Measurements from ENCODE around the gene TRPM5. TPM values are rescaled to one million over a fixed set of nuclear protein-coding genes. Genes with fewer than 3 reads are reported as not detected.

Gene TRPM5
- total and polyA plus RNA-seq, 9 of the 15 experiments (the other 6 are each of a cell fraction or from before 2014, with no cell fraction given) = not detected

- ChIA-PET CTCF (ENCODE audit: low intra/inter-chr PET ratio) (no interaction called here), POLR2A (no interaction called here)
- FAIRE-seq = no peak
- Histone ChIP-seq H3K79me2 (ENCODE audit: control insufficient read depth, insufficient read depth, low read length) (no peaks in the 10 kb centered on the region), H3K9me3 (replicated peaks; ENCODE audit: control insufficient read depth, insufficient read depth, low read depth, low read length) (peaks cover 6% of the 10 kb centered on the region; the same call in 1 of the 2 replicates), H3K27ac (ENCODE audit: extremely low read depth, low read depth, low read length) (no peak overlapping the region), H3K4me3 (no peak overlapping the region), H2AFZ (ENCODE audit: low read depth, low read length) (no peak overlapping the region), H3K27me3 (ENCODE audit: control insufficient read depth in 2 of 2, insufficient read depth in 2 of 2, low read length in 2 of 2) (peaks cover 2 to 53% of the 10 kb centered on the region in 2 experiments; a peak in 4 of 5 replicates), H3K9me1 (ENCODE audit: control insufficient read depth, insufficient read depth, low read length) (peaks cover 2% of the 10 kb centered on the region), H4K20me1 (replicated peaks; ENCODE audit: control insufficient read depth, insufficient read depth, low read length) (peaks cover 4% of the 10 kb centered on the region; the same call in 1 of the 2 replicates), H3K36me3 (ENCODE audit: control insufficient read depth, insufficient read depth, low read length) (no peaks in the 10 kb centered on the region), H3K4me2 (ENCODE audit: insufficient read depth, low read length) (no peak overlapping the region), H3K4me1 (replicated peaks in 1 of 2; ENCODE audit: control insufficient read depth in 2 of 2, insufficient read depth in 2 of 2, low read length in 2 of 2) (peaks cover 0 to 3% of the 10 kb centered on the region in 2 experiments; a peak in 1 of 5 replicates), H3K9ac (ENCODE audit: insufficient read depth in 1 of 2, low read depth in 2 of 2, low read length in 2 of 2) (no peak overlapping the region)
- no peak for DNase-seq (ENCODE audit: extremely low read depth in 1 of 4, low spot score in 3 of 4)
- WGBS (ENCODE audit: insufficient coverage, low coverage, missing lambda C conversion rate) = 12% methylated on average over 22 of the region's 22 CpGs
- in situ Hi-C loops (cut with MboI) (no loop called here), intact Hi-C loops (cut with micrococcal nuclease) (no loop called here)
- TF ChIP-seq CTCF (IDR thresholded peaks at IDR 0.05 in 2 of 3, conservative IDR thresholded peaks at IDR 0.05 in 1 of 3; ENCODE audit: insufficient read depth in 2 of 3, low read depth in 1 of 3, low read length in 3 of 3) = no peak
- no peak for TF ChIP-seq COPS2 (conservative IDR thresholded peaks at IDR 0.05)
- no peak for TF ChIP-seq PURB (CRISPR knock-in tag; IDR thresholded peaks at IDR 0.05; ENCODE audit: low read depth)
- TF ChIP-seq ZNF551 (CRISPR knock-in tag; IDR thresholded peaks at IDR 0.05) = no peak
- TF ChIP-seq ZNF717 (CRISPR knock-in tag; IDR thresholded peaks at IDR 0.05) = no peak
- no peak for TF ChIP-seq ZNF655 (CRISPR knock-in tag; IDR thresholded peaks at IDR 0.05)
- TF ChIP-seq ARID3A (IDR thresholded peaks at IDR 0.05; ENCODE audit: borderline replicate concordance, low read depth, low read length) = no peak
- no peak for TF ChIP-seq HNRNPUL1 (IDR thresholded peaks at IDR 0.05; ENCODE audit: low read length)
- no peak for TF ChIP-seq SMAD2 (IDR thresholded peaks at IDR 0.05; ENCODE audit: low read depth, low read length)
- no TSS peak for BruUV-seq (replicated peaks)
- no peak for ATAC-seq
These were observed 11.0 kb downstream of the TRPM5 start for GRCh38 chr11:2433106-2433925.

Measured in K562 (cell line).